ENCODE measurements around the gene SPAG9.

SPAG9 gene

GRCh38 chr17:50938821-50939541, 181.7 kb downstream of the SPAG9 start:
- DNase-seq (ENCODE audit: low spot score), result peak; percentile 21

GRCh38 chr17:50935996-50936266, 184.7 kb downstream of the SPAG9 start:
- DNase-seq (ENCODE audit: low spot score), result no peak

- DNase-seq (ENCODE audit: low spot score), result no peak
Measured at GRCh38 chr17:50935221-50935995, 185.3 kb downstream of the SPAG9 start.

- DNase-seq (ENCODE audit: low spot score), result no peak
Measured at GRCh38 chr17:50934672-50935220, 185.9 kb downstream of the SPAG9 start.

- DNase-seq (ENCODE audit: low spot score), result no peak
Measured at GRCh38 chr17:50934161-50934560, 186.5 kb downstream of the SPAG9 start.

GRCh38 chr17:50931144-50931908, 189.3 kb downstream of the SPAG9 start:
- peak; percentile 84 for DNase-seq (ENCODE audit: low spot score)

- no peak for DNase-seq (ENCODE audit: low spot score)
Measured at GRCh38 chr17:50928646-50929045, 192.0 kb downstream of the SPAG9 start.

- no peak for DNase-seq (ENCODE audit: low spot score)
Measured at GRCh38 chr17:50927287-50927686, 193.4 kb downstream of the SPAG9 start.

GRCh38 chr17:50926523-50926922, 194.1 kb downstream of the SPAG9 start:
- DNase-seq (ENCODE audit: low spot score), result no peak

GRCh38 chr17:50925296-50925891, 195.3 kb downstream of the SPAG9 start:
- DNase-seq (ENCODE audit: low spot score), result no peak

- no peak for DNase-seq (ENCODE audit: low spot score)
Measured at GRCh38 chr17:50924800-50925199, 195.9 kb downstream of the SPAG9 start.

GRCh38 chr17:50924300-50924699, 196.4 kb downstream of the SPAG9 start:
- DNase-seq (ENCODE audit: low spot score), result no peak

- no peak for DNase-seq (ENCODE audit: low spot score)
Measured at GRCh38 chr17:50923611-50924010, 197.1 kb downstream of the SPAG9 start.

- DNase-seq (ENCODE audit: low spot score), result no peak
Measured at GRCh38 chr17:50922721-50923405, 197.8 kb downstream of the SPAG9 start.

- no peak for DNase-seq (ENCODE audit: low spot score)
Measured at GRCh38 chr17:50922107-50922506, 198.6 kb downstream of the SPAG9 start.

- DNase-seq (ENCODE audit: low spot score), result no peak
Measured at GRCh38 chr17:50920891-50921586, 199.6 kb downstream of the SPAG9 start.

- no peak for DNase-seq (ENCODE audit: low spot score)
Measured at GRCh38 chr17:50920041-50920410, 200.6 kb downstream of the SPAG9 start.

GRCh38 chr17:50919321-50920040, 201.2 kb downstream of the SPAG9 start:
- DNase-seq (ENCODE audit: low spot score), result peak; percentile 98

GRCh38 chr17:50918933-50919296, 201.8 kb downstream of the SPAG9 start:
- no peak for DNase-seq (ENCODE audit: low spot score)
